Measurements from ENCODE around the gene CEACAM19. TPM values are rescaled to one million over a fixed set of nuclear protein-coding genes. Genes with fewer than 3 reads are reported as not detected.

CEACAM19 gene
- total and polyA plus RNA-seq, 2 of the 8 experiments (the other 6 are each of a cell fraction or from before 2014, with no cell fraction given) = 3.1 to 3.4 TPM

DNA sequence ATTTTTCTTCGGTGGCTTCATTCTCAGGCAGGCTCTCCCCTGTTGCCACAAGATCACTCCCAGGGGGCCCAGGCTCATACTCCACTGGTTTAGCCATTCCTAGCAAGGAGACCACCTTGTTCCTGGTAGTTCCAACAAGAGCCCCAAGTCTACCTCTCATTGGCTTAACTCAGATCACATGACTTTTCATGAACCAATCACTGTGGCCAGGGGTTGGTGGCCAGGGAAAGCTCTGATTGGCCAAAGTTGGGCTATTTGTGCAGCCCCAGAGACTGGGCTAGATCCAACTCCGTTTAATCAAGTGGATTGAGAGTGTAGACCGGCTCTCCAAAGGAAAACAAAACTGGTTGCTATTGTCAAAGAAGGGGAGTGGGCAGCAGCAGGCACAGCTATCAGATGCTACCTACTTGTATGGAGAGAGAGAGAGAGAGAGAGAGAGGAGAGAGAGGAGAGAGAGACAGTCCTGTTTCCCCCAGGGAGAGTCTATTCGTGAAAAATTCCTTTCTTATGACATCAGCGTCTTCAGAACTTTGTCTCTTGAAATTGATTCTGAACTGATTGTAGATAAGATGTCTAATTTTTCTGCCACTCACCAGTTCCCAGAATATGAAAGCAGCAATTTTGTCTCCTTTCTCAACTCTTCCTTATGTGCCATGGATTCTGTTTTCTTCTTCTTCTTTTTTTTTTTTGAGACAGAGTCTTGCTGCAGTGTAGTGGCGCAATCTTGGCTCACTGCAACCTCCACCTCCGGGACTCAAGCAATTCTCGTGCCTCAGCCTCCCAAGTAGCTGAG, 5.9 kb downstream of the CEACAM19 start (continued):
- TF ChIP-seq, protein P1, sequence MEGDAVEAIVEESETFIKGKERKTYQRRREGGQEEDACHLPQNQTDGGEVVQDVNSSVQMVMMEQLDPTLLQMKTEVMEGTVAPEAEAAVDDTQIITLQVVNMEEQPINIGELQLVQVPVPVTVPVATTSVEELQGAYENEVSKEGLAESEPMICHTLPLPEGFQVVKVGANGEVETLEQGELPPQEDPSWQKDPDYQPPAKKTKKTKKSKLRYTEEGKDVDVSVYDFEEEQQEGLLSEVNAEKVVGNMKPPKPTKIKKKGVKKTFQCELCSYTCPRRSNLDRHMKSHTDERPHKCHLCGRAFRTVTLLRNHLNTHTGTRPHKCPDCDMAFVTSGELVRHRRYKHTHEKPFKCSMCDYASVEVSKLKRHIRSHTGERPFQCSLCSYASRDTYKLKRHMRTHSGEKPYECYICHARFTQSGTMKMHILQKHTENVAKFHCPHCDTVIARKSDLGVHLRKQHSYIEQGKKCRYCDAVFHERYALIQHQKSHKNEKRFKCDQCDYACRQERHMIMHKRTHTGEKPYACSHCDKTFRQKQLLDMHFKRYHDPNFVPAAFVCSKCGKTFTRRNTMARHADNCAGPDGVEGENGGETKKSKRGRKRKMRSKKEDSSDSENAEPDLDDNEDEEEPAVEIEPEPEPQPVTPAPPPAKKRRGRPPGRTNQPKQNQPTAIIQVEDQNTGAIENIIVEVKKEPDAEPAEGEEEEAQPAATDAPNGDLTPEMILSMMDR (IDR thresholded peaks at IDR 0.05; ENCODE audit: control extremely low read depth in 1 of 3, insufficient read depth in 1 of 3, low read depth in 1 of 3, low read length in 3 of 3) = no peak
- no peak for TF ChIP-seq RXRA (IDR thresholded peaks at IDR 0.05; ENCODE audit: insufficient read depth, low read depth, low read length)
- TF ChIP-seq FOSL1 (IDR thresholded peaks at IDR 0.05; ENCODE audit: insufficient read depth, low read depth, low read length) = no peak
- no peak for TF ChIP-seq JUN (IDR thresholded peaks at IDR 0.05; ENCODE audit: low read depth, low read length)
- TF ChIP-seq CTBP2 (IDR thresholded peaks at IDR 0.05; ENCODE audit: borderline replicate concordance, insufficient read depth, insufficient read length, low read length) = no peak
